Measurements from ENCODE around the gene MAGOH.
"Not testable (repeated sequence)": the region's sequence is repeated elsewhere in the genome, so short reads cannot be mapped to it uniquely, and the experiment has no call there.

Gene MAGOH

DNA sequence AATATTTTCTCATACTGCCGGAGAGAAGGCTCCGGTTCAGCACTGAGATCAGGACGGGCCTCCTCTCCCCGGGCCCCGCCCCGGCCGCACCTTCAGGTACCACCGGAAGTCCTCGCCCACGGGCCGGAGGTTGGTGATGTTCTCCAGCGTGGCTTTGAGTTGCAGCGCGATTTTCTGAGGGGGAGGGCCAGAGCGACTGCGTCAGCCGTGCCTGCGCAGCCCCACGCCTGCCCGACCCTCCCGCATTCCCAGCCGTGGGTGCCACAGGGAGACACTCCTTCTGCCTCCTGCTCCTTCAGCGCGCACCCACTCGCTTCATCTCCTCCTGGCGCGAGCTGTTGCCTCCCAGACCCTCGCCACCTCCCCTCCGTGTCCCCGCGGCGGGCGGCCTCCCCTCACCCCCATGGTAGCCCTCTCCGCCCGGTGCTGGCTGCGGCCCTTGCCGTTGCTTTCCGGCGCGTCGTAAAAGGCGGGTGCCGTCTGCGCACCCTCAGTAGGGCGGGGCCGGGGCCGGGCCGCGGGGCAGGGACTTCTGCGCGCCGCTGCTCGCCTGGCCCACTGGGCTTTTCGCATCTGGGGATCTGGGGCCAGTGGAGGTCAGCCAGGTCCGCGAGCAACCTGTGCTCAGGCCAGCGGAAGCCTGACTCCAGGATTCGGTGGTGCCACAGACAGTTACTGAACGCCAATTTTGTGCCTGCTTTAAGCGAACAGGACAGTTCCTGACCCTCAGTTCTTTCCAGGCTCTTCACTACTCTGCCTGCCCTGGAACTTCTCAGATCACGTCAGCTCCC lies 18.0 kb downstream of the MAGOH start, which contains the start of gene CZIB:
Gene CZIB (minus strand): TSS at position 464 of the 791 bp plus-strand sequence. CDS start 59 bp downstream, at position 405.
- peak; percentile 94 for DNase-seq (ENCODE audit: low read depth)

DNA sequence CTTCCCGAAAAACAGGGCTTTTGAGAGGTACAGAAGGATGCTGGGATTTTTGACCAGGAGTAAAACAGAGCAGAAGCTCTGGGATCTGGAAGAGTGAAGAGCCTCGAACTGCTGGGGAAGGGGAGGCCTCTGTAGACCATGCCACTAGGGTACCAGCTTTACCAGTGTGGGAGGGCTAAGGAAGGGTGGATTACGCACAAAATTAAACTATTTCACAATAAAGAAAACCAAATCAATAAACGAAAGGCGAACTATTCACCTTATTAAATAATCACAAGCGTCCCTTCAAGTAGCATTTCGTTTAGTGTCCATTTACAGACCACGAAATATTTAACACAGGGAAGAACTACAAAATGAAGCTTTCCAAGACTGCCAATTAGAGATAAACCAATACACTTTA lies 18.6 kb downstream of the MAGOH start:
- DNase-seq (ENCODE audit: low read depth): no peak

GRCh38 chr1:53218201-53218600 lies 20.1 kb downstream of the MAGOH start:
- DNase-seq (ENCODE audit: low read depth): no peak

DNA sequence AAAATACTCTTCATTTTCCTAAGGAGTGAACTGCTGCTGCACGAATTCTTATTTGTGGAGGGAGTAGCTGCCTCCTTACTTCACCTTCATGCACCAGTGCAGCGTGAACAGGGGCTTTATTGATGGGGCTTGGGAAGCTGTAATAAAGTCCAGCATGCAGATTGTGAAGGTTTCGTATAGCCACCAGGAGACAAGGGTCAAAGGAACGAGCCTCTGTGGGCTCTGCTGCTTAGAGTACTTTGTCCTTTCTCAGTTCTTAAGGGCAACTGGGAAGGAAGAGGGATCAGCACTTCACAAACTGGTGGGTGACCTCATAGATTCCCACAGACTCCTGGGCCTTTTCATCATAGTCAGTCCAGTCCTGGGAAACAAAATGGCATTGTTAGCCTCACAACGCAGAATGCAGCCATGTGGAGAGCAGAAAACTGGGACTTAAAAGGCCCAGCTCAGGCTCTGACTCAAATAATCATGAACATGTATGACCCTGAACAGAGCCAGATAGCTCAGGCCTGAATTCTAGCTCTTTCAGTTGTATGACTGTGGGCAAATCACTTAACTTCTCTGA lies 23.9 kb downstream of the MAGOH start:
- no peak for DNase-seq (ENCODE audit: low read depth)

GRCh38 chr1:53210954-53211353 lies 27.4 kb downstream of the MAGOH start:
- DNase-seq (ENCODE audit: low read depth): no peak

- DNase-seq (ENCODE audit: low read depth): no peak
Measured at GRCh38 chr1:53210352-53210751, 28.0 kb downstream of the MAGOH start.

- no peak for DNase-seq (ENCODE audit: low read depth)
Measured at GRCh38 chr1:53207726-53208125, 30.6 kb downstream of the MAGOH start.

DNA sequence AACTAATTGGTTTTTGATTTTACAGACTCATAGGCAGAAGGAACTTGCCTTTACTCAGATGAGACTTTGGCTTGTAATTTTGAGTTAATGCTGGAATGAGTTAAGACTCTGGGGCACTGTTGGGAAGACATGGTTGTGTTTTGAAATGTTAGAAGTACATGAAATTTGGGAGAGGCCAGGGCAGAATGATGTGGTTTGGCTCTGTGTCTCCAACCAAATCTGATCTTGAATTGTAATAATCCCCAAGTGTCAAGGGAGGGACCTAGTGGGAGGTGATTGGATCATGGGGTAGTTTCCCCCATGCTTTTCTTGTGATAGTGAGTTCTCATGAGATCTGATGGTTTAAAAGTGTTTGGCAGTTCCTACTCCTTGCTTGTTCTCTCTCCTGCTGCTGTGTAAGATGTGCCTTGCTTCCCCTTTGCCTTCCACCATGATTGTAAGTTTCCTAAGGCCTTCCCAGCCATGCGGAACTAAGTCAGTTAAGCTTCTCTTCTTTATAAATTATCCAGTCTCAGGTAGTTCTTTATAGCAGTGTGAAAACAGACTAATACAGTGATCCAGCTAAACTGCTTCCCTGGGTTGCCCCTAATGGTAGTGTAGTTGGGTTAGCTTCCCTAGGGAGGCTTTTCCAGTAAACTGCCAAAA lies 31.5 kb downstream of the MAGOH start:
- no peak for DNase-seq (ENCODE audit: low read depth)

- not testable (repeated sequence) for DNase-seq (ENCODE audit: low read depth)
Measured at GRCh38 chr1:53206083-53206685, 32.1 kb downstream of the MAGOH start.

- DNase-seq (ENCODE audit: low read depth): not testable (repeated sequence)
Measured at GRCh38 chr1:53205496-53205895, 32.8 kb downstream of the MAGOH start.

DNA sequence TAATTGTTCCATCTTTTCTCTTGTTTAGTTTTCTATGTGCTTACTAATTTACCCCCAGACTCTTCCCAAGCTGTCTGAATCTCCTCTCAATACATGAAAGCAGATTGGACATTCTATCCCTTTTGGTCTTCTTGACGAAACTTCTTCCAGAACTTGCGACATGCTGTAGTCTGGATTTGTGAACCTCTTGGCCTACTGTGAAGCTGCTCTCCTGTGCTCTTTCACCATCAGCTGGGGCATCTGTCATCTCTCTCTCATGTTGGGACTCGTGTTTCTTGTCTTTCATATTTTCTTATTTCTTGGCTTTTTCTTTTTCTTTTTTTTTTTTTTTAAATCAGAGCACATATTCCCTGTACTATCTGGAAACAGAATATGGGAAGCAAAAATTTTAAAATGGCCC lies 34.9 kb downstream of the MAGOH start:
- no peak for DNase-seq (ENCODE audit: low read depth)

DNA sequence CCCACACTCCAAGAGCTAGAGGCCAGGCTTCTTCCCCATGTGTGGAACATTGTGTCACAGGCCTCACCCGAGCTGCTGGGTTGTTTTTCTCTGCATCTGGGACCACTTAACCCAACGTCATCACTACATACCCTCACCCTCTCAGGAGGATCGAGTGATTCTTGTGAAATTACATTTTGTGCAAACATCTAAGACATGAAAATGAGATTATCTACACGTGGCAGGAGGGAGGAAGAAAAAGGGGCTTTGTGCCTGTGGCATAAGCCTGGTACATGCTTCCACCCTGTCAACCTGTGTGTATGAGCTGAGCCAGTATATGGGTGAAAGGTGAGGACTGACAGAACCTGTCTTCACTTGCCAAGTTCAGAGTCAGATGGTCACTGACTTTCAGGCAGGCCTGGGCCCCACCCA lies 40.1 kb downstream of the MAGOH start:
- DNase-seq (ENCODE audit: low read depth): no peak

GRCh38 chr1:53197291-53198200 lies 40.8 kb downstream of the MAGOH start:
- DNase-seq (ENCODE audit: low read depth): no peak

DNA sequence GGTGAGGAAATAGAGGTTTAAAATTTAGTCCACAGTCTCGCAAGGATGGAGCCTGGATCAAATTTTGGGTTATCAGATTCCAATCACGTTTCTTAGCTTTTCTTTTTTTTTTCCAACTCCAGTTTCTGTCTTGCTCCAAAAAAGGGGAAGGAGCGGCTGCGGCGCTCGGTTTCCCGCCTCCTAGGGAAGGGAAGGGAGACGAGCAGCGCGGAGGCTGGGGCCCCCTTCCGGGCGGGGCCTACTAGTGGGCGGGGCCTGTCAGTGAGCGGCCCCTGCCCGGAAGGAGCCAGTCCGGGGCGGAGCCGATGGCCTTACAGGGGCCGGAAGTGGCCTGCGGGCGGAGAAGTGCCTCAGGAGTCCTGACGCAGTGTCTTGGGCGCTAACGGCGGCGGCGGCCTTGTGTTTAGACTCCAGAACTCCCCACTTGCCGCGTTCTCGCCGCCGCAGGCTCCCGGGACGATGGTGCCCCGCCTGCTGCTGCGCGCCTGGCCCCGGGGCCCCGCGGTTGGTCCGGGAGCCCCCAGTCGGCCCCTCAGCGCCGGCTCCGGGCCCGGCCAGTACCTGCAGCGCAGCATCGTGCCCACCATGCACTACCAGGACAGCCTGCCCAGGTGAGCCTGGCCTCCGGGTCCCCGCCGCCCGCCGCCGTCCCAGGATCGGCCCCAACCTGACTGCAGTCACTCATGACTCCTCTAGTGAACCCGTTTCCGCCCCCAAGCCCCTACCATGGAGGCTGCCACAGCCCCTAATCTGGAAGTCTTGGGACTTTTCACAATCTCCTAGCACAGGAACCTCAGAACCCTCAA lies 41.6 kb downstream of the MAGOH start, which contains the start of gene CPT2:
Gene CPT2 (plus strand): TSS at position 340 of the 806 bp plus-strand sequence. CDS start 120 bp downstream, at position 460.
- DNase-seq (ENCODE audit: low read depth): peak; percentile 82

DNA sequence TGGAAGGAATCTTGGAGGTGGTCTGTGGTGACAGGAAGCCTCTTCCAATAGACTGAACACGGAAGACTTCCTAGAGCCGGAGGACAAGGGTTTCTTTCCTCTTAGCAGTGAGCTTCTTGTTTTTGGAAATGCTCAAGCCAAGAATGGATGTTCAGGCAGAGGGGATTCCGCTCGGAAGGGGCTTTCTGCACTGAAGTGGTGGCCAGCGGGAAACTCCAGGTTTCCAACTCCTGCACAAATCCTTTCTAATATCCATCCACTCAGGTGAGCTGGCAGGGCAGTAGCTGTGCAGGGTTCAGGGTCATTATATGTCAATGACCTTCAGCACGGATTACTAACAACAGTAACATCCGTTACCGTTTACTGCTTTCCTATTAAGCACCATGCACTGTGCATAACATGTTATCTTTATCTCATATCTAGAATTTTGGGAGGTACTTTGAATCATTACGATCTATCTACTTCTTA lies 42.3 kb downstream of the MAGOH start:
- DNase-seq (ENCODE audit: low read depth): no peak

DNA sequence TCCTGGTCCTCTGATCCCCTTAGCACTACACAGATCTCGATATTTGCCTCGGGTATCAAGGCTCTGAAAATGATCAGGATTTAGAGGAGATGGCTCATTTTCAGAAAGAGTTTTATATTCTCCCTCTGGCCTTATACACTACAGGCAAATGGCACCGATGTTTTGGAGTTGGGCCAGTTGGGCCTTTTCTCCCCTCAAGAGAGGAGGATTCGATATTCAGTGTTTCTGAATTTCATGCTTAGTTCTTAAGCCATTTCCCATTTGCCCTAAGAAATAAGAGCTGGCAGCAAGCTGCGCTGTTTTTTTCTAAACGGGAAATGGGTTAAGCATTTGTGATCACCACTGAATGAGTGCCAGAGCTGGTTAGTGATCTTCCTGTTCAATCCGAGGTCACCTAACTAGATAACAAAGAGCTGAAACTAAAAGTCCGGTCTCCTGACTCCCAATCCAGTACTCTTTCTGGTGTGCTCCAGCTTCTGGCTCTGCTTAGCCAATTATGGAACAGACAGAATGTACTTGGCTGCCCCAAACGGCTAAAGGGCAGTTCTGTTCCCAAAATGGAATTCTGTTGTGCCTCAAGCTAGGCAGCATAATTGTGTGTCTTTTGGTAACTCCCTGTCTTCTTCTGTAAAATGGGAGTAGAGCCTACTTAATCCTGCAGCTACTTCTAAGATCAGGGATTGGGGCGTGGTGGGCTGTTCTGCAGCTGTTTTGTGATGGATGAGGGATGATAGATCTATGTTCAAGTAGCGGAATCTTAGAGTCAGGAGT lies 42.9 kb downstream of the MAGOH start:
- no peak for DNase-seq (ENCODE audit: low read depth)

DNA sequence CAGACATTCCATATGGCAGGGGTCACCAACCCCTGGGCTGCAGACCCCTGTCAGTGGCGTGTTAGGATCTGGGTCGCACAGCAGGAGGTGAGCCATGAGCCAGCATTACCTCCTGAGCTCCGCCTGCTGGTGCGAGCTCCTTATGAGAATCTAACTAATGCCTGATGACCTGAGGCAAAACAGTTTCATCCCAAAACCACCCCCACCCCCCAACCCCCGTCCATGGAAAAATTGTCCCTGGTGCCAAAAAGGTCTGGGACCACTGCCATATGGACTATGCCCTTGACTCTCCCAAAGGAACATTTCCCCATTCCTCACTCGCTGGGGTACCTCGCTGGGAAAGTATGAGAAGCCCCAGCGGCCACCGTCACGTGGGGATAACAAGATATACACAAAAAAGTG lies 48.1 kb downstream of the MAGOH start:
- DNase-seq (ENCODE audit: low read depth): no peak

DNA sequence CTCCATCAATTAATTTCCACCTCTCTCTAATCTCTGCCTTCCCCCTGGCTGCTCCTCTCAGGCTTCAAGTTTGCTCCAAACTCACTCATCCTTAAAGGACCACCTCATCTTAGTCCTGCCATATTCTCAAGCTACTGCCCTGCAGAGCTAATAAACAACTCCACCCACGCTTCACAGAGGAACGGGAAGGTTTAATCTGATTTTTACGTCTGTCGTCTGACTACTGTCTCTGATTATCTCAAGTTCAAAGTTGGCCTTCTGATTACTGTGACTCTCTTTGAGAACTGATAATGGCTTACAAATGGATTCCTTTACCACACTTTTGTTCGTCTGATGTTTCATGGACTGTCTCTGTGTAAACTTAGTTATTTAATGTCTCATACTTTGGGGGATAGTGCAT lies 49.3 kb downstream of the MAGOH start:
- DNase-seq (ENCODE audit: low read depth): no peak

GRCh38 chr1:53188099-53188498 lies 50.2 kb downstream of the MAGOH start:
- DNase-seq (ENCODE audit: low read depth): no peak

DNA sequence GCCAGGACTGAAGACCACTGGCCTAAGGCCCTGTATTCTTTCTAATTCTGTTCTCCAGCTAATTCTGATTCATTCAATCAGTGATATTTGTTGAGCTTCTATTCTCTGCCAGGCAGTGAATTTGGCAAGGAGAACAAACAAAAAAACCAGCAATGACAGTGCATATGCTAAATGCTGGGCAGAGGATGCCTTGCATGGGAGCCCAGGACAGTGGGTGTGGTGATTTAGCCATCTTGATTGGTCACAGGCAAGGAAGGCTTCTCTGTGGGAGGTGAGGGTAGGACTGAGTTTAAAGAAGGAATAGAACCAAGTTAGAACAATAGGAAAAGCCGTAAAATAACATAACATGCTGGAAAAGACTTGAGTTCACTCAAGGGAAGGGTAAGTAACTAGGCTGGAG lies 50.9 kb downstream of the MAGOH start:
- DNase-seq (ENCODE audit: low read depth): no peak

Data from stimulated activated CD8-positive, alpha-beta memory T cell treated with anti-CD3 and anti-CD28 coated beads, Interleukin-7, amount 100 ng/mL, for 24 hours (primary cell).